NCI-H82 (cell line): ENCODE results near the gene NAT9.

ENCODE experiments used
- DNase-seq: peaks from one replicate; lab custom pipeline; 2025; lab: John Stamatoyannopoulos, UW

Gene NAT9

GRCh38 chr17:74744714-74745547, 31.2 kb downstream of the NAT9 start:
- DNase-seq, result peak; percentile 80

GRCh38 chr17:74744349-74744713, 31.8 kb downstream of the NAT9 start:
- no peak for DNase-seq

GRCh38 chr17:74743755-74744154, 32.4 kb downstream of the NAT9 start:
- no peak for DNase-seq

- DNase-seq, result no peak
Measured at GRCh38 chr17:74742978-74743545, 33.1 kb downstream of the NAT9 start.

- no peak for DNase-seq
Measured at GRCh38 chr17:74742153-74742515, 34.0 kb downstream of the NAT9 start.

- DNase-seq, result no peak
Measured at GRCh38 chr17:74740641-74741387, 35.3 kb downstream of the NAT9 start.

GRCh38 chr17:74740173-74740572, 36.0 kb downstream of the NAT9 start:
- no peak for DNase-seq

GRCh38 chr17:74739227-74739831, 36.8 kb downstream of the NAT9 start:
- no peak for DNase-seq

GRCh38 chr17:74738051-74738996, 37.8 kb downstream of the NAT9 start:
- no peak for DNase-seq

- DNase-seq, result peak; percentile 92
Measured at GRCh38 chr17:74737299-74738050, 38.7 kb downstream of the NAT9 start.

GRCh38 chr17:74736513-74737298, 39.4 kb downstream of the NAT9 start, which contains the start of gene RAB37:
RAB37 (plus strand) TSS chr17:74737256; CDS start chr17:74737273, 17 bp downstream.
- DNase-seq, result peak; percentile 63

GRCh38 chr17:74734256-74734655, 41.9 kb downstream of the NAT9 start:
- no peak for DNase-seq

GRCh38 chr17:74733365-74734122, 42.6 kb downstream of the NAT9 start:
- no peak for DNase-seq

- DNase-seq, result no peak
Measured at GRCh38 chr17:74732042-74732867, 43.9 kb downstream of the NAT9 start.

- DNase-seq, result no peak
Measured at GRCh38 chr17:74731347-74731605, 44.9 kb downstream of the NAT9 start.

- DNase-seq, result no peak
Measured at GRCh38 chr17:74730491-74731346, 45.4 kb downstream of the NAT9 start.

- no peak for DNase-seq
Measured at GRCh38 chr17:74729866-74730265, 46.3 kb downstream of the NAT9 start.

GRCh38 chr17:74729368-74729767, 46.8 kb downstream of the NAT9 start:
- DNase-seq, result no peak
